Breast epithelium (tissue), 4 donors: ENCODE measurements around the gene CASP8AP2. TPM values are rescaled to one million over a fixed set of nuclear protein-coding genes. Genes with fewer than 3 reads are reported as not detected.

Experiments used
- DNase-seq, 2 donors: peaks; one replicate each; pipeline ENCODE4 v3.0.0-alpha.2; 2019; ENCODE audit warnings: low spot score in 2 of 2
- H3K27ac ChIP-seq, 2 donors: fragments of 200-600 bp; sonication (generic) in 1 of 2; one replicate each; pipeline ENCODE4 v1.5.1; 2016 to 2019; ENCODE audit warnings: mild to moderate bottlenecking in 1 of 2
- H3K27me3 ChIP-seq, 2 donors: fragments of 200-600 bp; sonication (generic) in 1 of 2; one replicate each; pipeline versions ENCODE4 v1.5.1 to v1.6.0; 2017 to 2019; ENCODE audit warnings: control low read depth in 1 of 2, mild to moderate bottlenecking in 1 of 2
- H3K36me3 ChIP-seq: fragments of 200-600 bp; one replicate; pipeline ENCODE4 v1.5.1; 2019
- H3K4me1 ChIP-seq, 2 donors: fragments of 200-600 bp; sonication (generic); one replicate each; pipeline ENCODE4 v1.5.1; 2016 to 2019; ENCODE audit warnings: control low read depth in 1 of 2
- H3K4me3 ChIP-seq, 3 donors: fragments of 200-600 bp; sonication (generic); 1 replicate in 2 of 3; 2 replicates in 1 of 3; pipeline ENCODE4 v1.5.1; 2016 to 2019; ENCODE audit warnings: mild to moderate bottlenecking in 3 of 3, moderate library complexity in 2 of 3
- H3K9me3 ChIP-seq, 2 donors: fragments of 200-600 bp; sonication (generic) in 1 of 2; one replicate each; pipeline ENCODE4 v1.5.1; 2016 to 2019; ENCODE audit warnings: control low read depth in 1 of 2
- POLR2A ChIP-seq: fragments of 450-650 bp; IDR thresholded peaks from one replicate; pipeline ENCODE4 v1.6.1; 2016; ENCODE audit warnings: antibody characterized with exemption, mild to moderate bottlenecking, moderate library complexity
- POLR2AphosphoS5 ChIP-seq, 3 donors: sonication (generic); formaldehyde crosslinking; IDR thresholded peaks; one replicate each; pipeline ENCODE4 v1.6.1; 2017; ENCODE audit warnings: antibody characterized with exemption in 3 of 3
- intact Hi-C: fragments of 100-400 bp; cut with DNase I; formaldehyde crosslinking; loops from one replicate; pipeline ENCODE4 v1.15.1; 2023; ENCODE audit warnings: low total_unique reads
- total RNA-seq, 3 donors: library from RNA; depleted of rRNA; stranded (reverse); fragments of >200 nt; gene quantifications; one replicate each; pipeline ENCODE4 v1.1.0, GENCODE V29; 2016
- TF ChIP-seq, protein P1 (sequence below), 3 donors: fragments of 450-650 bp; IDR thresholded peaks; one replicate each; pipeline ENCODE4 v1.5.1; 2016 to 2017; ENCODE audit warnings: antibody characterized with exemption in 3 of 3, mild to moderate bottlenecking in 3 of 3, moderate library complexity in 3 of 3

CASP8AP2 gene
- total RNA-seq, 3 donors from 2014 or later, result 16.0 to 24.9 (median 17.7) TPM

GRCh38 chr6:89786970-89787369 is 42.7 kb upstream of the CASP8AP2 start:
- no peak overlapping the region for H3K4me3 ChIP-seq
- H3K4me1 ChIP-seq, result no peaks in the 10 kb centered on the region
- H3K9me3 ChIP-seq, result no peaks in the 10 kb centered on the region
- H3K27me3 ChIP-seq, result no peaks in the 10 kb centered on the region
- TF ChIP-seq POLR2AphosphoS5 (IDR thresholded peaks at IDR 0.05) (no peak), POLR2A (no peak)
- TF ChIP-seq, protein P1, sequence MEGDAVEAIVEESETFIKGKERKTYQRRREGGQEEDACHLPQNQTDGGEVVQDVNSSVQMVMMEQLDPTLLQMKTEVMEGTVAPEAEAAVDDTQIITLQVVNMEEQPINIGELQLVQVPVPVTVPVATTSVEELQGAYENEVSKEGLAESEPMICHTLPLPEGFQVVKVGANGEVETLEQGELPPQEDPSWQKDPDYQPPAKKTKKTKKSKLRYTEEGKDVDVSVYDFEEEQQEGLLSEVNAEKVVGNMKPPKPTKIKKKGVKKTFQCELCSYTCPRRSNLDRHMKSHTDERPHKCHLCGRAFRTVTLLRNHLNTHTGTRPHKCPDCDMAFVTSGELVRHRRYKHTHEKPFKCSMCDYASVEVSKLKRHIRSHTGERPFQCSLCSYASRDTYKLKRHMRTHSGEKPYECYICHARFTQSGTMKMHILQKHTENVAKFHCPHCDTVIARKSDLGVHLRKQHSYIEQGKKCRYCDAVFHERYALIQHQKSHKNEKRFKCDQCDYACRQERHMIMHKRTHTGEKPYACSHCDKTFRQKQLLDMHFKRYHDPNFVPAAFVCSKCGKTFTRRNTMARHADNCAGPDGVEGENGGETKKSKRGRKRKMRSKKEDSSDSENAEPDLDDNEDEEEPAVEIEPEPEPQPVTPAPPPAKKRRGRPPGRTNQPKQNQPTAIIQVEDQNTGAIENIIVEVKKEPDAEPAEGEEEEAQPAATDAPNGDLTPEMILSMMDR (IDR thresholded peaks at IDR 0.05), result no peak
- H3K27ac ChIP-seq, result no peak overlapping the region
- intact Hi-C loops, result no loop called here
- no peak for DNase-seq
- peaks cover 10% of the 10 kb centered on the region for H3K36me3 ChIP-seq

DNA sequence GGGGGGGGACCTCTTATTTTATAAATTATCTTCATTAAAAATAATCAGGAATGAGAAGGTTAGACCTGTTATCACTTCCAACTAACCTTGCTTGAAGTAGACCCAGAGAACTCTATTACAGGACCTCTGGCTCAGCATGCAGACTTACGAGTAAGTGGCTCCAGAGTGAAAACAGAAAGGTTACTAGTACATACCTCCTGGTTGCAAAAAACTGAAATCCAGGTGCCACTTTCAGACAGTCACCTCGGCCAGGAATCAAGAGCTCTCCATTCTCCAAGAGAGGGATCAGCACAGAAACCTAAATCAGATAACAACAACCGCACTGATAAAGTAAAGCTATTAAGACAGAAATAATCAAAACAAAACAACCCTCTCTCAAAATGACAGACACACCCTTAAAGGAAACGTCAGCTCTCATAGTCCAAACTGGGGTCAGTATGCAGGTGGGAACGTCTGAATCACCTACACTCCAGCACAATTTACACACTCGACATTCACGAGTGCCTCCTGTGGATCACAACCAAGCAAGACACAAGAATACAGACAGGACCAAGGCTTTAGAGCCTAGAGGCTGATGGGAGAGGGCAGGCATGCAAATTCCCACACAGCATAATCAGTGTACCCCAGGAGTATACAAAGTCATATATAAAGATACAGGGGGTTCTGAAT is 41.9 kb upstream of the CASP8AP2 start:
- Histone ChIP-seq H3K36me3 (peaks cover 10% of the 10 kb centered on the region), H3K27ac (no peak overlapping the region), H3K9me3 (no peaks in the 10 kb centered on the region), H3K4me1 (no peaks in the 10 kb centered on the region), H3K27me3 (no peaks in the 10 kb centered on the region), H3K4me3 (no peak overlapping the region)
- no peak for TF ChIP-seq POLR2A
- TF ChIP-seq POLR2AphosphoS5 (IDR thresholded peaks at IDR 0.05), result no peak
- TF ChIP-seq, protein P1 (IDR thresholded peaks at IDR 0.05), result no peak
- intact Hi-C loops, result no loop called here
- no peak for DNase-seq

- DNase-seq, result no peak
- intact Hi-C loops, result no loop called here
- Histone ChIP-seq H3K27me3 (no peaks in the 10 kb centered on the region), H3K4me3 (no peak overlapping the region), H3K4me1 (no peaks in the 10 kb centered on the region), H3K36me3 (peaks cover 1% of the 10 kb centered on the region), H3K27ac (no peak overlapping the region), H3K9me3 (no peaks in the 10 kb centered on the region)
- TF ChIP-seq POLR2AphosphoS5 (IDR thresholded peaks at IDR 0.05) (no peak), POLR2A (no peak)
- TF ChIP-seq, protein P1 (IDR thresholded peaks at IDR 0.05), result no peak
Observed at GRCh38 chr6:89789980-89790379, 39.7 kb upstream of the CASP8AP2 start.

- Histone ChIP-seq H3K4me1 (no peaks in the 10 kb centered on the region), H3K27me3 (no peaks in the 10 kb centered on the region), H3K27ac (no peak overlapping the region), H3K36me3 (no peaks in the 10 kb centered on the region), H3K9me3 (no peaks in the 10 kb centered on the region), H3K4me3 (no peak overlapping the region)
- TF ChIP-seq POLR2AphosphoS5 (IDR thresholded peaks at IDR 0.05) (no peak), POLR2A (no peak)
- TF ChIP-seq, protein P1 (IDR thresholded peaks at IDR 0.05), result no peak
- no peak for DNase-seq
- intact Hi-C loops, result no loop called here
Observed at GRCh38 chr6:89790403-89790802, 39.3 kb upstream of the CASP8AP2 start.

- Histone ChIP-seq H3K4me1 (no peaks in the 10 kb centered on the region), H3K9me3 (no peaks in the 10 kb centered on the region), H3K4me3 (no peak overlapping the region), H3K27ac (no peak overlapping the region), H3K36me3 (no peaks in the 10 kb centered on the region), H3K27me3 (no peaks in the 10 kb centered on the region)
- DNase-seq, result no peak
- TF ChIP-seq POLR2A, result no peak
- TF ChIP-seq, protein P1 (IDR thresholded peaks at IDR 0.05), result no peak
- TF ChIP-seq POLR2AphosphoS5 (IDR thresholded peaks at IDR 0.05), result no peak
- intact Hi-C loops, result no loop called here
Observed at GRCh38 chr6:89792881-89793280, 36.8 kb upstream of the CASP8AP2 start.
